IMR-90 (cell line): Measurements from ENCODE around the gene KIF1A. TPM values are rescaled to one million over a fixed set of nuclear protein-coding genes. Genes with fewer than 3 reads are reported as not detected.
A peak's percentile ranks its signal among the peaks of the same experiment; 100 is the strongest.

Experiments used
- ATAC-seq: fragments of 200-7000 bp; cut with Tn5 transposase; 2 replicates; pipeline ENCODE4 v1.9.1; 2020; ENCODE audit warnings: low read depth, mild to moderate bottlenecking, moderate library complexity
- BruUV-seq: library from RNA; stranded (reverse); fragments of 400-500 nt; replicated peaks from 2 replicates; lab custom pipeline; 2021; lab: Mats Ljungman, UMichigan
- CTCF ChIA-PET: fragments of 300-600 bp; formaldehyde crosslinking; extraction: SDS; loops from one replicate; lab custom pipeline; 2021; ENCODE audit warnings: antibody characterized with exemption; lab: Yijun Ruan, JAX
- POLR2A ChIA-PET: fragments of 300-600 bp; sonication (Branson Sonifier 250); formaldehyde crosslinking; loops from one replicate; lab custom pipeline; 2022; ENCODE audit warnings: antibody characterized with exemption; ENCODE audit not compliant: unreplicated experiment; lab: Charles Lee
- DNase-seq: peaks from one replicate; pipeline ENCODE4 v3.0.0; 2013
- H2AFZ ChIP-seq: replicated peaks from 2 replicates; pipeline ENCODE3; 2013; ENCODE audit warnings: low read length, mild to moderate bottlenecking; ENCODE audit not compliant: poor library complexity
- H2AK5ac ChIP-seq: 2 replicates; pipeline ENCODE4 v1.6.1; 2013; ENCODE audit warnings: low read depth, low read length, inconsistent platforms
- H2AK9ac ChIP-seq: replicated peaks from 2 replicates; pipeline ENCODE3; 2013; ENCODE audit warnings: mild to moderate bottlenecking, low read depth, low read length, moderate library complexity; ENCODE audit not compliant: poor library complexity
- H2BK120ac ChIP-seq: 2 replicates; pipeline ENCODE4 v1.6.1; 2013; ENCODE audit warnings: low read depth, low read length, inconsistent platforms
- H2BK15ac ChIP-seq: 3 replicates; pipeline ENCODE4 v1.6.1; 2013; ENCODE audit warnings: low read depth, low read length, inconsistent platforms
- H2BK20ac ChIP-seq: 2 replicates; pipeline ENCODE4 v1.6.1; 2013; ENCODE audit warnings: low read depth, mild to moderate bottlenecking, inconsistent platforms, low read length, moderate library complexity
- H2BK5ac ChIP-seq: 2 replicates; pipeline ENCODE4 v1.6.1; 2013; ENCODE audit warnings: mild to moderate bottlenecking, low read depth, low read length, inconsistent platforms; ENCODE audit not compliant: poor library complexity, severe bottlenecking
- H3K14ac ChIP-seq: replicated peaks from 2 replicates; pipeline ENCODE4 v1.6.1; 2013; ENCODE audit warnings: low read depth, low read length, inconsistent platforms
- H3K18ac ChIP-seq: 2 replicates; pipeline ENCODE4 v1.6.1; 2013; ENCODE audit warnings: low read depth, low read length, control low read depth
- H3K23ac ChIP-seq: 2 replicates; pipeline ENCODE4 v1.6.1; 2013; ENCODE audit warnings: low read depth, low read length, inconsistent platforms
- H3K27ac ChIP-seq: 2 replicates; pipeline ENCODE4 v1.5.1; 2013; ENCODE audit warnings: mild to moderate bottlenecking, control low read depth, low read length; ENCODE audit not compliant: insufficient read depth
- H3K27me3 ChIP-seq: 2 replicates; pipeline ENCODE4 v1.6.1; 2013; ENCODE audit warnings: low read length; ENCODE audit not compliant: control insufficient read depth, insufficient read depth
- H3K36me3 ChIP-seq: 2 replicates; pipeline ENCODE4 v1.6.1; 2013; ENCODE audit warnings: low read length, mixed read lengths; ENCODE audit not compliant: control insufficient read depth, insufficient read depth
- H3K4ac ChIP-seq: 2 replicates; pipeline ENCODE4 v1.6.1; 2013; ENCODE audit warnings: low read depth, low read length, inconsistent platforms
- H3K4me1 ChIP-seq: 2 replicates; pipeline ENCODE4 v1.6.1; 2013; ENCODE audit warnings: low read length, mixed read lengths; ENCODE audit not compliant: control insufficient read depth, insufficient read depth
- H3K4me2 ChIP-seq: 2 replicates; pipeline ENCODE4 v1.6.1; 2013; ENCODE audit warnings: low read depth, mild to moderate bottlenecking, control low read depth, low read length, moderate library complexity
- H3K4me3 ChIP-seq: 2 replicates; pipeline ENCODE4 v1.5.1; 2013; ENCODE audit warnings: low read depth, mild to moderate bottlenecking, control low read depth, low read length, moderate library complexity; ENCODE audit not compliant: insufficient read depth
- H3K56ac ChIP-seq: 2 replicates; pipeline ENCODE4 v1.6.1; 2013; ENCODE audit warnings: low read length, inconsistent platforms; ENCODE audit not compliant: insufficient read depth; ENCODE audit errors: extremely low read depth
- H3K79me1 ChIP-seq, 2 experiments: 2 replicates each; pipeline ENCODE4 v1.6.1; 2013; ENCODE audit warnings: low read length in 2 of 2, inconsistent platforms in 1 of 2, low read depth in 1 of 2
- H3K9ac ChIP-seq: 2 replicates; pipeline ENCODE4 v1.6.1; 2013; ENCODE audit warnings: low read depth, low read length, control low read depth
- H3K9me1 ChIP-seq: 2 replicates; pipeline ENCODE4 v1.6.1; 2013; ENCODE audit warnings: low read length, inconsistent platforms; ENCODE audit not compliant: insufficient read depth
- H3K9me3 ChIP-seq: 2 replicates; pipeline ENCODE4 v1.6.1; 2013; ENCODE audit warnings: low read length; ENCODE audit not compliant: control insufficient read depth, insufficient read depth
- H4K20me1 ChIP-seq: 2 replicates; pipeline ENCODE4 v1.6.1; 2013; ENCODE audit warnings: low read length, inconsistent platforms; ENCODE audit not compliant: insufficient read depth
- H4K5ac ChIP-seq: 2 replicates; pipeline ENCODE4 v1.6.1; 2013; ENCODE audit warnings: mild to moderate bottlenecking, low read depth, low read length, control low read depth
- H4K8ac ChIP-seq, 2 experiments: 2 replicates each; pipeline ENCODE4 v1.6.1; 2013; ENCODE audit warnings: low read depth in 2 of 2, low read length in 2 of 2, control low read depth in 1 of 2, inconsistent platforms in 1 of 2
- H4K91ac ChIP-seq: 2 replicates; pipeline ENCODE4 v1.6.1; 2013; ENCODE audit warnings: low read depth, low read length, inconsistent platforms; ENCODE audit not compliant: insufficient read depth
- BHLHE40 ChIP-seq: fragments of 150-350 bp; IDR thresholded peaks from 2 replicates; pipeline ENCODE4 v1.6.1; 2016; ENCODE audit warnings: mild to moderate bottlenecking, low read depth, low read length
- CHD1 ChIP-seq: IDR thresholded peaks from 2 replicates; pipeline ENCODE4 v1.6.1; 2012; ENCODE audit warnings: low read depth, low read length, improper control_type of control experiment
- MAFK ChIP-seq: IDR thresholded peaks from 2 replicates; pipeline ENCODE4 v1.6.1; 2012; ENCODE audit warnings: low read depth, low read length, improper control_type of control experiment
- MAZ ChIP-seq: IDR thresholded peaks from 2 replicates; pipeline ENCODE4 v1.6.1; 2012; ENCODE audit warnings: low read depth, mild to moderate bottlenecking, low read length, improper control_type of control experiment, moderate library complexity, borderline replicate concordance
- MXI1 ChIP-seq: IDR thresholded peaks from 2 replicates; pipeline ENCODE4 v1.6.1; 2012; ENCODE audit warnings: low read depth, mild to moderate bottlenecking, low read length, moderate library complexity, borderline replicate concordance
- POLR2A ChIP-seq: IDR thresholded peaks from 2 replicates; pipeline ENCODE4 v1.6.1; 2012; ENCODE audit warnings: mild to moderate bottlenecking, low read depth, low read length
- RAD21 ChIP-seq: IDR thresholded peaks from 2 replicates; pipeline ENCODE4 v1.6.1; 2012; ENCODE audit warnings: low read length, improper control_type of control experiment
- RFX5 ChIP-seq: IDR thresholded peaks from 2 replicates; pipeline ENCODE4 v1.8.0; 2012; ENCODE audit warnings: low read depth, mild to moderate bottlenecking, low read length, moderate library complexity
- SMC3 ChIP-seq: fragments of 150-350 bp; IDR thresholded peaks from 2 replicates; pipeline ENCODE4 v1.6.1; 2016; ENCODE audit warnings: low read depth, mild to moderate bottlenecking, antibody characterized with exemption, low read length, moderate library complexity
- WGBS, 2 experiments: methylation state at CpG; one replicate each; pipeline versions ENCODE4 v1.1.5 to v1.1.7; 2013; ENCODE audit warnings: missing lambda C conversion rate in 2 of 2; ENCODE audit not compliant: insufficient read length in 1 of 2; ENCODE audit errors: extremely low coverage in 2 of 2; 5-methylcytosine and 5-hydroxymethylcytosine counted together
- dilution Hi-C: fragments of 300-500 bp; cut with HindIII; formaldehyde crosslinking; loops from one replicate; pipeline ENCODE4 v1.14.3; 2018; ENCODE audit warnings: low sequenced_read_pairs; ENCODE audit not compliant: unreplicated experiment
- in situ Hi-C: fragments of 300-500 bp; cut with MboI; formaldehyde crosslinking; loops from 3 replicates; pipeline ENCODE4 v1.14.3; 2019; ENCODE audit warnings: low sequenced_read_pairs, inconsistent platforms, mixed read lengths
- intact Hi-C: fragments of 100-400 bp; cut with micrococcal nuclease; formaldehyde crosslinking; loops from 2 replicates; pipeline ENCODE4 v1.10.0; 2022
- polyA plus RNA-seq, 3 experiments: library from polyadenylated mRNA; depleted of rRNA; stranded (reverse); fragments of >200 nt; gene quantifications; 2 replicates each; pipeline ENCODE4 v1.2.3, GENCODE V29; 2012; ENCODE audit warnings: low replicate concordance in 1 of 3
- total RNA-seq: library from RNA; depleted of rRNA; stranded (reverse); fragments of >200 nt; gene quantifications from 2 replicates; pipeline ENCODE4 v1.2.3, GENCODE V29; 2012
- TF ChIP-seq, protein P1 (sequence below): conservative IDR thresholded peaks from 2 replicates; pipeline ENCODE4 v1.5.1; 2012; ENCODE audit warnings: mild to moderate bottlenecking, low read depth, low read length, improper control_type of control experiment

The KIF1A gene
- total and polyA plus RNA-seq, 2 of the 4 experiments (the other 2 are of a cell fraction): under 0.01 TPM; not detected in 1

DNA sequence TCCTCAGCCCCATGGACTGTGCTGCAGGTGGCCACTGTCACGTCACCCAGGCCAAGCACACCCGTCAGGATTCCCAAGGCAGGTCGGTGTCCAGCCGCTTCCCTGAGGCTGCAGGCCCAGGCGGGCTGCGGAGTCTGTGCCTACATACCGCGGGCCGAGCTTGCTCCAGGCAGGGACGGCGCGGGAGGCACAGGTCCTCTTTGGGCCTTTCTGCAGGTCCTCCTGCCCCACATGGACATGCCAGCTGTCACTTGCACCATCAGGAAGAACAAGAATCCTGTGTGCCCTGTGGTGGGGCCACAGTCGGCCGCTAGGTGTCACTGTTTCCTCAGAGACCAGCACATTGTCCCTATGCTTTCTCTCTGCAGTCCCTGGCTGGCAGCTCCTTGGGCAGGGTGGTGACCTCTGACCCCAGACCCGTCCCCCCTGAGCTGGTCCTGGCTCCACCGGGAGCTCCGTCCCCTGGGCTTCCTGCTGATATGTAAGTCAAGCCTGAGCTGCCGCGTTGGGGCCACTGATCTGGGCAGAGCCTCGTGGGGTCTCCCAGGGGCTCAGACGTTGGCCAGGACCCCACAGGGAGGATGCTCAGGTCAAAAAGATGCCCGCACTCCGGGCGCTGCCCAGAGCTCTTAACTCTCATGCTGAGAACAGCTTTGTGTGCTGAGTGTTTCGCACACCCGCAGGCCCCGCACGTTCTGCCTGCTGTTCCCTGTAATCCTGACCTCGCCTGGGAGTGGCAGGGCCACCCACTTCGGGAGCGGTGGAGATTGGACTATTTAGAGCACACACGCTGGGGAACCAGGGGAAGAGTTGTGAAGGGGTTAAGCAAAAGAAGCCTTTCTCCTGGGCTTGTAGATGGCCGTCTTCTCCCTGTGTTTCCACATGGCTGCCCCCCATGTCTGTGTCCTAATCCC is 31.3 kb upstream of the KIF1A start (continued):
- TF ChIP-seq SMC3 (peak; percentile 83), CHD1 (no peak), RAD21 (peak; percentile 96), POLR2A (no peak)

DNA sequence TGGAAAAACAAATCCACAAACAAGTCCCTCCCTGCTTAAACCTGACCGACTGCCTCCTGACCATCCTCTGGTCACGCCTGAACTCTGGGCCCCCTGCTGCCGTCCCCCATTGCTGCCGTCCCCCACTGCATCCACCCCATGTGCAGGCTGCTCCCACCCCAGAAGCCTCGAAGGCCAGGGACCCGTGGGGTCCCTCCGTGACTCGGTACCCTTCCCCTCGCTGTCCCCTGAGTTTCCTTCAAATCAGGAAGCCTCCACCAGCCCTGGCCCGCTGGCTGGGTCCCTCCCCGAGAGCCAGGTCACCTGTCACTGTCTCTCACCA is 30.7 kb upstream of the KIF1A start:
- no peak overlapping the region for H3K4ac ChIP-seq
- BruUV-seq: no TSS peak
- H4K5ac ChIP-seq: no peak overlapping the region
- H3K14ac ChIP-seq: no peak overlapping the region
- H2AK5ac ChIP-seq: no peak overlapping the region
- H3K27me3 ChIP-seq: peaks cover 4% of the 10 kb centered on the region; the same call in 1 of the 2 replicates
- no peak overlapping the region for H3K56ac ChIP-seq
- no peak overlapping the region for H2AK9ac ChIP-seq
- H2BK15ac ChIP-seq: no peak overlapping the region
- no peak for TF ChIP-seq MXI1
- TF ChIP-seq, protein P1, sequence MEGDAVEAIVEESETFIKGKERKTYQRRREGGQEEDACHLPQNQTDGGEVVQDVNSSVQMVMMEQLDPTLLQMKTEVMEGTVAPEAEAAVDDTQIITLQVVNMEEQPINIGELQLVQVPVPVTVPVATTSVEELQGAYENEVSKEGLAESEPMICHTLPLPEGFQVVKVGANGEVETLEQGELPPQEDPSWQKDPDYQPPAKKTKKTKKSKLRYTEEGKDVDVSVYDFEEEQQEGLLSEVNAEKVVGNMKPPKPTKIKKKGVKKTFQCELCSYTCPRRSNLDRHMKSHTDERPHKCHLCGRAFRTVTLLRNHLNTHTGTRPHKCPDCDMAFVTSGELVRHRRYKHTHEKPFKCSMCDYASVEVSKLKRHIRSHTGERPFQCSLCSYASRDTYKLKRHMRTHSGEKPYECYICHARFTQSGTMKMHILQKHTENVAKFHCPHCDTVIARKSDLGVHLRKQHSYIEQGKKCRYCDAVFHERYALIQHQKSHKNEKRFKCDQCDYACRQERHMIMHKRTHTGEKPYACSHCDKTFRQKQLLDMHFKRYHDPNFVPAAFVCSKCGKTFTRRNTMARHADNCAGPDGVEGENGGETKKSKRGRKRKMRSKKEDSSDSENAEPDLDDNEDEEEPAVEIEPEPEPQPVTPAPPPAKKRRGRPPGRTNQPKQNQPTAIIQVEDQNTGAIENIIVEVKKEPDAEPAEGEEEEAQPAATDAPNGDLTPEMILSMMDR: no peak
- TF ChIP-seq BHLHE40: no peak
- no peak for TF ChIP-seq MAFK
- TF ChIP-seq RFX5: no peak
- no peak for TF ChIP-seq MAZ
- intact Hi-C loops: loop anchor here (1.0 to 5.0 kb wide), 6 partner anchors 140 to 367 kb away; partner anchors contain the start of genes PPP1R7 and SNED1
- no peak overlapping the region for H2BK5ac ChIP-seq
- 54% methylated on average over 9 of the region's 11 CpGs; no CpG with 5 or more reads in 1 of the 2 experiments for WGBS, 2 experiments
- H3K9me1 ChIP-seq: no peaks in the 10 kb centered on the region
- ATAC-seq (no peak), DNase-seq (no peak)
- no peak overlapping the region for H3K4me3 ChIP-seq
- H2AFZ ChIP-seq: peak overlapping the region; percentile 70
- ChIA-PET POLR2A (no interaction called here), CTCF (interaction anchor here (1.1 to 1.4 kb wide), 2 partner anchors 11 to 13 kb away, joined by 5 to 6 read pairs; no protein-coding TSS in a partner anchor)
- no peak overlapping the region for H3K4me2 ChIP-seq
- H4K20me1 ChIP-seq: peaks cover 6% of the 10 kb centered on the region; the same call in 1 of the 2 replicates
- dilution Hi-C loops: no loop called here
- no peak overlapping the region for H3K27ac ChIP-seq
- no peak overlapping the region for H3K9ac ChIP-seq
- H4K91ac ChIP-seq: no peak overlapping the region
- H2BK20ac ChIP-seq: no peak overlapping the region
- in situ Hi-C loops: loop anchor here (5.0 to 25.0 kb wide), 3 partner anchors 224 to 812 kb away; no protein-coding TSS in a partner anchor
- H3K23ac ChIP-seq: no peak overlapping the region
- H3K18ac ChIP-seq: no peak overlapping the region
- H3K4me1 ChIP-seq: no peaks in the 10 kb centered on the region
- peaks cover 11% of the 10 kb centered on the region for H3K9me3 ChIP-seq
- H2BK120ac ChIP-seq: no peak overlapping the region
- no peak overlapping the region for H4K8ac ChIP-seq
- H3K79me1 ChIP-seq: no peaks in the 10 kb centered on the region
- H3K36me3 ChIP-seq: no peaks in the 10 kb centered on the region
